DMS79 treated with DMSO at 0.1 percent for 48 hours (cell line): ENCODE results near the gene TTC33.
"Not testable (repeated sequence)": the region's sequence is repeated elsewhere in the genome, so short reads cannot be mapped to it uniquely, and the experiment has no call there.

Source experiments
- DNase-seq: peaks from one replicate; lab custom pipeline; 2025; lab: John Stamatoyannopoulos, UW

TTC33 gene

GRCh38 chr5:40780199-40780598 lies 24.4 kb upstream of the TTC33 start:
- DNase-seq, result no peak

- DNase-seq, result no peak
These were observed 23.8 kb upstream of the TTC33 start for GRCh38 chr5:40779561-40779960.

- no peak for DNase-seq
These were observed 22.4 kb upstream of the TTC33 start for GRCh38 chr5:40778133-40778532.

- DNase-seq, result no peak
These were observed 20.9 kb upstream of the TTC33 start for GRCh38 chr5:40776658-40776977.

GRCh38 chr5:40775846-40776657 lies 20.3 kb upstream of the TTC33 start:
- DNase-seq, result no peak

- DNase-seq, result no peak
These were observed 19.5 kb upstream of the TTC33 start for GRCh38 chr5:40775085-40775845.

GRCh38 chr5:40774623-40775022 lies 18.9 kb upstream of the TTC33 start:
- no peak for DNase-seq

- DNase-seq, result no peak
These were observed 15.0 kb upstream of the TTC33 start for GRCh38 chr5:40770764-40771163.

- DNase-seq, result no peak
These were observed 6.9 kb upstream of the TTC33 start for GRCh38 chr5:40762705-40763104.

GRCh38 chr5:40757400-40757799 lies 1.6 kb upstream of the TTC33 start:
- no peak for DNase-seq

- DNase-seq, result peak; percentile 71
These were observed 711 bp downstream of the TTC33 start for GRCh38 chr5:40755093-40755406.

GRCh38 chr5:40754381-40755092 lies 1.2 kb downstream of the TTC33 start:
- DNase-seq, result peak; percentile 57

- no peak for DNase-seq
These were observed 9.1 kb downstream of the TTC33 start for GRCh38 chr5:40746703-40747102.

- no peak for DNase-seq
These were observed 12.0 kb downstream of the TTC33 start for GRCh38 chr5:40743771-40744170.

GRCh38 chr5:40738502-40738901 lies 17.3 kb downstream of the TTC33 start:
- no peak for DNase-seq

- no peak for DNase-seq
These were observed 19.5 kb downstream of the TTC33 start for GRCh38 chr5:40736103-40736875.

GRCh38 chr5:40735609-40736008 lies 20.2 kb downstream of the TTC33 start:
- no peak for DNase-seq

GRCh38 chr5:40734986-40735385 lies 20.8 kb downstream of the TTC33 start:
- DNase-seq, result no peak

- no peak for DNase-seq
These were observed 21.7 kb downstream of the TTC33 start for GRCh38 chr5:40733879-40734563.

GRCh38 chr5:40733434-40733833 lies 22.3 kb downstream of the TTC33 start:
- no peak for DNase-seq

- not testable (repeated sequence) for DNase-seq
These were observed 33.3 kb downstream of the TTC33 start for GRCh38 chr5:40722497-40722911.

- no peak for DNase-seq
These were observed 35.7 kb downstream of the TTC33 start for GRCh38 chr5:40720069-40720468.
